Mucosa of gallbladder (tissue), 1 donor: ENCODE results near the gene SRD5A2. TPM values are rescaled to one million over a fixed set of nuclear protein-coding genes. Genes with fewer than 3 reads are reported as not detected.
A peak's percentile ranks its signal among the peaks of the same experiment; 100 is the strongest.
"Not testable (repeated sequence)": the region's sequence is repeated elsewhere in the genome, so short reads cannot be mapped to it uniquely, and the experiment has no call there.

ENCODE experiments used
- DNase-seq: peaks from one replicate; pipeline ENCODE4 v3.0.0-alpha.2; 2020; ENCODE audit warnings: low spot score
- total RNA-seq: library from RNA; stranded (reverse); gene quantifications from one replicate; pipeline ENCODE4 v1.2.1, GENCODE V29; 2021
- donor health status: DM: no; HTN: no; CAD: no.

SRD5A2 gene
- total RNA-seq, 1 donor from 2014 or later = 0.09 TPM

GRCh38 chr2:31533036-31533435 lies 47.7 kb downstream of the SRD5A2 start:
- DNase-seq = no peak

GRCh38 chr2:31531101-31531500 lies 49.6 kb downstream of the SRD5A2 start:
- no peak for DNase-seq

GRCh38 chr2:31529256-31529655 lies 51.5 kb downstream of the SRD5A2 start:
- no peak for DNase-seq

GRCh38 chr2:31528823-31529222 lies 51.9 kb downstream of the SRD5A2 start:
- DNase-seq = no peak

- no peak for DNase-seq
These were observed 53.6 kb downstream of the SRD5A2 start for GRCh38 chr2:31526946-31527732.

GRCh38 chr2:31525876-31526275 lies 54.9 kb downstream of the SRD5A2 start:
- no peak for DNase-seq

GRCh38 chr2:31524592-31524991 lies 56.1 kb downstream of the SRD5A2 start:
- no peak for DNase-seq

- peak; percentile 36 for DNase-seq
These were observed 56.8 kb downstream of the SRD5A2 start for GRCh38 chr2:31523871-31524492.

GRCh38 chr2:31522786-31523185 lies 58.0 kb downstream of the SRD5A2 start:
- DNase-seq = no peak

GRCh38 chr2:31517442-31518203 lies 63.1 kb downstream of the SRD5A2 start:
- DNase-seq = no peak

GRCh38 chr2:31515586-31515985 lies 65.2 kb downstream of the SRD5A2 start:
- DNase-seq = no peak

GRCh38 chr2:31513553-31513952 lies 67.2 kb downstream of the SRD5A2 start:
- no peak for DNase-seq

GRCh38 chr2:31511376-31511775 lies 69.4 kb downstream of the SRD5A2 start:
- DNase-seq = no peak

GRCh38 chr2:31505111-31505510 lies 75.6 kb downstream of the SRD5A2 start:
- no peak for DNase-seq

GRCh38 chr2:31504311-31504710 lies 76.4 kb downstream of the SRD5A2 start:
- DNase-seq = no peak

- not testable (repeated sequence) for DNase-seq
These were observed 84.3 kb downstream of the SRD5A2 start for GRCh38 chr2:31496451-31496874.

GRCh38 chr2:31489339-31489738 lies 91.4 kb downstream of the SRD5A2 start:
- DNase-seq = peak; percentile 16

GRCh38 chr2:31483246-31483645 lies 97.5 kb downstream of the SRD5A2 start:
- DNase-seq = no peak

- DNase-seq = no peak
These were observed 104.1 kb downstream of the SRD5A2 start for GRCh38 chr2:31476511-31477180.

- DNase-seq = no peak
These were observed 105.0 kb downstream of the SRD5A2 start for GRCh38 chr2:31475692-31476091.

GRCh38 chr2:31474296-31474695 lies 106.4 kb downstream of the SRD5A2 start:
- no peak for DNase-seq
